GM21360 (cell line): ENCODE results near the gene INCENP.

Experiments
- ATAC-seq: cut with Tn5 transposase; IDR thresholded peaks from one replicate; pipeline ENCODE4 v1.9.1; 2021; ENCODE audit warnings: mild to moderate bottlenecking, moderate library complexity; ENCODE audit not compliant: unreplicated experiment

The INCENP gene

DNA sequence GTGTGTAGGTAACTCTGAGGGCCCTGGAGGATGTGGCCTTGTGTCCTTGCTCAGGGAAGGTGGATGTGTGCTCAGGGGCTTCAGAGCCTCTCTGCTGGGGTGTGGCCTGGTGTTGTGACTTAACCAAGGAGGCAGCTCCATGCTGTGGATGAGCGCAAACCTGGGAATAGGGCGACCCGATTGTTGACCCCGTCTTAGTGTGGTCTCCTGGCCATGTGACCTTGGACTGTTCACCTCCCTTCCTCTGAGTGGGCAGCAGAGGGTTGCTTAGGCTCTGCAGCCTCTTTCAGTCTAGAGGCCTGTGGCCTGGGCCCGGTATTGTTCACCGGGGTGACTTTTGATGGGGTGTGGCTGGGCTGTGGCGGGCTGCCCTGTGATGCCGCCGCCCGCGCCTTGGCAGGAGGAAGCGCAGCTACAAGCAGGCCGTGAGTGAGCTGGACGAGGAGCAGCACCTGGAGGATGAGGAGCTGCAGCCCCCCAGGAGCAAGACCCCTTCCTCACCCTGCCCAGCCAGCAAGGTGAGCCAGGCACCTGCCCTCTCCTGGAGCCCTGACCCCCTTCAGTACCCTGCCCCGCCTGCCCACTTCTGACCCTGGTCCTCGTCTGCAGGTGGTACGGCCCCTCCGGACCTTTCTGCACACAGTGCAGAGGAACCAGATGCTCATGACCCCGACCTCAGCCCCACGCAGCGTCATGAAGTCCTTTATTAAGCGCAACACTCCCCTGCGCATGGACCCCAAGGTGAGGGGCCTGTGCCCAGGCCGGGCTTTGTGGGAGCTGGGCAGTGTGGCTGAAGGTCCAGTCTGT is 16.7 kb downstream of the INCENP start:
- no peak for ATAC-seq

DNA sequence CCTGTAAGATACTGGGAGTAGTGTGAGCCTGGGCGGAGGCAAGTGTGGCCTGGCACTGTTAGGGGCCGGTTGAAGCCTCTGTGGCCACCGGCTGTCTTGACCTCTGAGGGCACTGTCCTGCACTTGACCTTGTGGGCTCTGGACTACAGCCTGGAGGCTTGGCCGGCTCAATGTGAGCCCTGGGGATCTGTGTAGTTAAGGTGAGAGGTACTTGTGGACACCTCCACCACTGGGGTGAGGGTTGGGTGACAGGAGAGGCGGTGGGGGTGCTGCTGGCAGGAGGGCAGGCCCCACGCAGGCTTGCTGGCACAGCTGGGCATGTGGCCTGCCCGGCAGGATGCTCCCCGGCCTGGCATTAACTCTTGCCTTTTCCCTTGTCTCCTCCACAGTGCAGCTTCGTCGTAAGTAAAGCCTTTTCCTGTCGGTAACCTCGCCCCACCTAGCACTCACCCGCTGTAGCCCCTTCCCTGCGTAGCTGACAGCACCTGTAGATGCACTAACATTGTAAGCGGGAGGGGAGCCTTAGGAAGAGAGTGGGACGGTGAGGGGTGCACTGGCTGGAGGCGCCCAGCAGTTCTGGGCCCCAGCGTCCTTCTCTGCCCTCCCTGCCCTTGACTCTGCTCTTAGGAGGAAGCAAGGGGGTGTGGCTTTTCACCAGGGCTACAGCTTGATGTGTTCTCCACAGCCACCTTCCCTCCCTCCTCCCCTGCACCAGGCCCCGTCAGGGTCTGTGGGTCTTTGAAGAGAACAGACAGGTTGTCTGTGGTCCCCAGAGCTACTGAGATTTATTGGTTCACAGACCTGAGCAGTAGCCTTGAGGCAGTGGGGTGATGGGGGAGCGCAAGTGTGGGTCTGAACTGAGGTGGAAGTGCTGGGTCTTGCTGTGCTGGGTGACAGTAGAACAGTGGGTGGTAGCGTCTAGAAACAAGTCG is 17.6 kb downstream of the INCENP start:
- ATAC-seq = no peak

DNA sequence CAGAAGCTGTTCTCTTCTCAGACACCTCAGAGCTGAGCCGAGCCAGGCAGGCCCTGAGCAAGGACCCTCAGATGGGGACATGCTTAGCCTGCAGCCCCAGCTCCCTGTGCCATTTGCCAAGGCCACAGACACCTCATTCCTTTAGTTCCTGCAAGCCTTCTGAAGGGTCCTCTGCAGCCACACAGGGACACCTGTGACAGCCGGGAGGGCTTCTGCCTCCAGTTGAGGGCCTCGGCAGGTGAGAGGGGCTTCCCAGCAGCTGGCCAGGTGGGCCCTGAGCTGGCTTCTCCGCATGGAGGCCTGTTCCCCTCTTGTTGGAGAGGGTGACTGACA is 18.2 kb downstream of the INCENP start:
- ATAC-seq = no peak

DNA sequence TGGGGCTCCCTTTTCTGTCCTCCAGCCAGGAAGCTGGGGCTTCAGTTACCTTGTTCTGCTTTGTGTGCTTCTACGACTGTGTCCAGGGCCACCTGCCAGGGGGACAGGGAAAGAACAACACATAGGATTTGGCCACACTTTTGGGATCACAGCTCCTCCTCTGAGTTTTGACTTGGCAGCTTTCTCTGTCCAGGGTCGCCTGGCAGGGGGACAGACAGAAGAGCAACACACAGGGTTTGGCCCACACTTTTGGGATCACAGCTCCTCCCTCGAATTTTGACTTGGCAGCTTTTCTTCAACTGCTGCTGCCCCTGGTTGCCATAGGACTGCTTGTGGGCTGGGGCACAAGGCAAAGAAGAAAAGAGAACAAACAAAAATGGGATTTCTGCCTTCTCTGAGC is 19.1 kb downstream of the INCENP start:
- no peak for ATAC-seq

DNA sequence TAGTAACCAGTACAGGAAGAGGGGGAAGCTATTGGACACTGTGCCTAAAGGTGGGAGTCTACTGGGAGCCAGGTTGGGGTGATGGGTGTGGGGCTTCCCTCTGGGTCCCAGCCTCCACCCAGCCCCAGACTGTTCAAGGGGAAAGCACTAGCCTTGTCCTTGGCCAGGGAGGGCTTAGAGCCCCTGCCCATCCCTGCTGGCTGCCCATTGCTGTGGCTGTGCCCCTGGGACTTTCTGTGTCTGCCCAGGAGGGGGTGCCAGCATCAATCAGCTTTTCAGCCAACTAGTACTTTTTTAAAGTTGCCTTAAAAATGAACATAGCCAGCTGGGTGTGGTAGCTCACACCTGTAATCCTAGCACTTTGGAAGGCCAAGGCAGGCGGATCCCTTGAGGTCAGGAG is 19.9 kb downstream of the INCENP start:
- ATAC-seq = no peak

DNA sequence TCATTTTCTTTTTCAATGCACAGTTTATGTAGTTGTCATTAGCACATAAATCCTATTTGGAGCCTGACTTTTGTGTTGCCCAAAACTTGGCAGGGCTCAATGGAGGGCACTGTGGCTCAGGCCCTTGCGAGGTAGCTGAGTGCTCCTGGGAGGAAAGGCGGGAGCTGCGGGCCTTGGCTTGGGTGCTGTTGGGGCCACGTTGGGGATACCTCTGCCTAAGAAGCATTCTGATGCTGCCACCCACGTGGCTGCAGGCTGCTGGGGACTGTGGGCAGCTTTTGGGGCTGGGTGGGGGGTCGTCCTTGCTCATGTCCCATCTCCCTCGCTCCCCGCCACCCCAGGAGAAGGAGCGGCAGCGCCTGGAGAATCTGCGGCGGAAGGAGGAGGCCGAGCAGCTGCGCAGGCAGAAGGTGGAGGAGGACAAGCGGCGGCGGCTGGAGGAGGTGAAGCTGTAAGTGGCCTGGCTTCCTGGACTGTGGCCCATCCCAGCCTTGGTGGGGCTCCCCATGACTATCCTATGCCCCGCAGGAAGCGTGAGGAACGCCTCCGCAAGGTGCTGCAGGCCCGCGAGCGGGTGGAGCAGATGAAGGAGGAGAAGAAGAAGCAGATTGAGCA is 20.9 kb downstream of the INCENP start:
- no peak for ATAC-seq

- no peak for ATAC-seq
These were observed 21.6 kb downstream of the INCENP start for GRCh38 chr11:62145261-62145871.

GRCh38 chr11:62146476-62147200 is 22.8 kb downstream of the INCENP start:
- ATAC-seq = no peak

DNA sequence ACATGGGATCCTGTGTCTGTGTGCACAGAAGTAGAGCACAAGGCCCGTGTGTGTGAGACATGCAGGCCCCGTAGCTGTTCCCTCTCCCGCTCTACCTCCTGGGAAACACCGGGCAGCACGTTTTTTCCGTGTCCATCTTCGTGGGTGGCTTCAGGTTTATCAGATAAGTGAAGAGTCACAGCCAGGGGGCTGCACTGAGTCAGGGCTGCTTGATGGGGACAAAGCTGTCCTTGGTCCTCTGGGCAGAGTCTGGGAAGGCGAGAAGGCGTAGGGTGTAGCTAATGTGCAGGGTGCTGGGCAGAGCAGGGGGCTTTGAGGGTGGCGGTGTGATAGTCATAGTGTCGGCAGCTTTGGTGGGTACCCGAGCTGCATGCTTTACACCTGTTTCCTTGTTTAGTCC is 23.7 kb downstream of the INCENP start:
- ATAC-seq = no peak

DNA sequence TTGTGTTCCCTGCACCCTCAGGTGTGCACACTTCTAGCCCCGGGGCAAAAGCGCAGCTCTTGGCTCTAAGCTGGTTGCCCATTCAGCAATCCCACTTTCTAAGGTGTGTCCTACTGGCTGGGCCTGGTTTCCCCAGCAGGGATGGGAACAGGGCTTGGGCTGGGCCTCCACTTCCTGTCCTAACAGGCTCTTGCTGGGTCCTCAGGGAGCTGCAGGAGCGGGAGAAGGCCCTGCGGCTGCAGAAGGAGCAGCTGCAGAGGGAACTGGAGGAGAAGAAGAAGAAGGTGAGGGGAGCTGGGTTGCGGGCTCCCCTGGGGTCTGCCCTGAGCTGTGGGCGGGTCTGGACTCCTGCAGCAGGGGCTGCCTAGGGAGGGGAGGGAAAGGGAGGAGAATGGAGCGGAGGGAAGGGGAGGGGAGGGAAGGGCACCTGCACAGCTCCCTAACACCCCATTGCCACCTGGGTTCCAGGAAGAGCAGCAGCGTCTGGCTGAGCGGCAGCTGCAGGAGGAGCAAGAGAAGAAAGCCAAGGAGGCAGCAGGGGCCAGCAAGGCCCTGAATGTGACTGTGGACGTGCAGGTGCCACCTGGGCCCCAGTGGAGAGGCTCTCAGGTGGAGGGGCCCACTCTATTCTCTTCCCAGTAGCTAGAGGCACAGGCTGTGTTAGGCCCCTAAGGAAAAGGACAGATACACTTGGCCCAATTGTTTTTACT is 24.6 kb downstream of the INCENP start:
- ATAC-seq = no peak

DNA sequence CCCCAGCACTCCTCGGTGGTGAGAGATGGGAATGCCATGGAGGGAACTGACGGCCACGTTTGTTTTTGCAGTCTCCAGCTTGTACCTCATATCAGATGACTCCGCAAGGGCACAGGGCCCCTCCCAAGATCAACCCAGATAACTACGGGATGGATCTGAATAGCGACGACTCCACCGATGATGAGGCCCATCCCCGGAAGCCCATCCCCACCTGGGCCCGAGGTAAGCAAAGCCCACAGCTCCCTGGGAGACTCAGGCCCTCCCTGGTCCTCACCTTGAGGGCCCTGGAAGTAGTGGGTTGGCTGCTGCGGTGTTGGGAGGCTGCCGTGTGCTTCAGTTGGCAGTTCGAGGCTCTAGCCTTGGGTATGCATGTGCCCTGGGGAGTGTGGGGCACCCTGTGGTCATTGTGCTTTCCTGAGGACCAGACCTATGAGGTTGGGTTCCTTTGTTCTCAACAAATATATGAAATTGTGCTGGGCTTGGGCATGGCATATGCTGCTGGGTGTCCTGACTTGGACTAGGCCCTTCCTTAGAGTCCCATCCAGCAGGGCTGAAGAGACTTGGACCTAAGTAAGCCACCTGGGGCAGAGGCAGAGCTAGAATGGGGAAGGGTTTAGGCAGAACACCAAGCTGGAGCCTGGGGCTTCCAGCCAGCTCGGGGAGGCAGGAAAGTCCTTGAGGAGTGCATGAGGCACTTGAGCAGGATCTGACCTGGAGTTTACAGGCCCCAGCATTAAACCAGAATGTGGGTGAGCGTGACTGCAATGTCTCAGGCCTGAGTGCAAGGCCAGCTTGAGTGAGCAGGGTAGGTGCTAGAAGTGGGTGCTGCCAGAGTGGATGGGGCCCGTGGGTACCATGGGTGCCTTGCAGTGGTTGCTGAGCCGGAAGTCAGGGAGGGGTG is 26.4 kb downstream of the INCENP start:
- no peak for ATAC-seq

GRCh38 chr11:62150887-62151736 is 27.3 kb downstream of the INCENP start:
- ATAC-seq = no peak

GRCh38 chr11:62151737-62152102 is 27.9 kb downstream of the INCENP start:
- no peak for ATAC-seq

- ATAC-seq = no peak
These were observed 28.7 kb downstream of the INCENP start for GRCh38 chr11:62152245-62153086.

DNA sequence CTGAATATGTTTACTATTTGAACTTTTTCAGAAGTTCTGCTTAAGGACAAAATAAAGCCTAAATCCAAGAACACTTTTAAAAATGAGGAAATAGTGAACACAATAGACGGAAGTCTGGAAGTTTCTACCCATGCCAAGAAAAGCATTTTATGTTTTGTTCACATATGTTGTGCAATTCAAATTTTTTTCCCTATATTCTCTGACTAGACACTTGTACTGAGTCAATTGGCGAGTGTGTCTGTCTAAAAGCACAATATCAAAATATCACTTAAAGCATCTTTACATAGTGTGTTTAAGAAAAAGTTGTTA is 29.2 kb downstream of the INCENP start:
- no peak for ATAC-seq

DNA sequence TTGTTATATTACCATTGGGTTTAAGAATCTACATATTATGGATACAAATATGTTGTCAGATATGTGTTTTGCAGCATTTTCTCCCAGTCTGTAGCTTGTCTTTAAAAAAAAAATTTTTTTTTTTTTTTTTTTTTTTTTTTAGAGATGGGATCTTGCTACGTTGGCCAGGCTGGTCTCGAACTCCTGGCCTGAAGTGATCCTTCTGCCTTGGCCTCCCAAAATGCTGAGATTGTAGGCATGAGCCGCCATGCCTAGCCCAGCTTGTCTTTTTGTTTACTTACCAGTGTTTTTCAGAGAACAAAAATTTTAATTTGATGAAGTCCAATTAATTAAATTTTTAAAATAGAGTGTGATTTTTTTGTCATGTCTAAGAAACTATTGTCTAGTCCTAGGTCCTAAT is 29.8 kb downstream of the INCENP start:
- no peak for ATAC-seq

GRCh38 chr11:62157603-62158002 is 33.8 kb downstream of the INCENP start:
- no peak for ATAC-seq
